HG03175 (cell line): ENCODE data around the gene GBP5.
"Not testable (repeated sequence)": the region's sequence is repeated elsewhere in the genome, so short reads cannot be mapped to it uniquely, and the experiment has no call there.

Source experiments
- ATAC-seq: cut with Tn5 transposase; IDR thresholded peaks from one replicate; pipeline ENCODE4 v1.9.1; 2021; ENCODE audit warnings: mild to moderate bottlenecking, moderate library complexity; ENCODE audit not compliant: unreplicated experiment

GBP5 gene

GRCh38 chr1:89284078-89284763 lies 11.6 kb upstream of the GBP5 start:
- ATAC-seq = not testable (repeated sequence)

- no peak for ATAC-seq
Observed at GRCh38 chr1:89280766-89281165, 8.1 kb upstream of the GBP5 start.

- ATAC-seq = no peak
Observed at GRCh38 chr1:89279011-89279466, 6.4 kb upstream of the GBP5 start.

- no peak for ATAC-seq
Observed at GRCh38 chr1:89277725-89278124, 5.1 kb upstream of the GBP5 start.

GRCh38 chr1:89276690-89277089 lies 4.0 kb upstream of the GBP5 start:
- ATAC-seq = no peak

GRCh38 chr1:89274411-89274857 lies 1.8 kb upstream of the GBP5 start:
- ATAC-seq = no peak

- no peak for ATAC-seq
Observed at GRCh38 chr1:89273324-89273778, 691 bp upstream of the GBP5 start.

GRCh38 chr1:89271341-89272015 lies 1.2 kb downstream of the GBP5 start:
- no peak for ATAC-seq

- ATAC-seq = no peak
Observed at GRCh38 chr1:89270423-89270822, 2.2 kb downstream of the GBP5 start.

- ATAC-seq = no peak
Observed at GRCh38 chr1:89269277-89269676, 3.4 kb downstream of the GBP5 start.

- no peak for ATAC-seq
Observed at GRCh38 chr1:89262643-89263042, 10.0 kb downstream of the GBP5 start.

GRCh38 chr1:89261926-89262515 lies 10.6 kb downstream of the GBP5 start:
- ATAC-seq = no peak

- ATAC-seq = no peak
Observed at GRCh38 chr1:89260566-89261255, 11.9 kb downstream of the GBP5 start.

GRCh38 chr1:89260042-89260441 lies 12.6 kb downstream of the GBP5 start:
- no peak for ATAC-seq

GRCh38 chr1:89259283-89259971 lies 13.2 kb downstream of the GBP5 start:
- no peak for ATAC-seq

GRCh38 chr1:89257041-89257440 lies 15.6 kb downstream of the GBP5 start:
- no peak for ATAC-seq

- not testable (repeated sequence) for ATAC-seq
Observed at GRCh38 chr1:89255581-89255980, 17.1 kb downstream of the GBP5 start.

- no peak for ATAC-seq
Observed at GRCh38 chr1:89254658-89255287, 17.9 kb downstream of the GBP5 start.

- no peak for ATAC-seq
Observed at GRCh38 chr1:89243046-89243445, 29.6 kb downstream of the GBP5 start.
